ENCODE results near the gene SPRYD3.
"Not testable (repeated sequence)": the region's sequence is repeated elsewhere in the genome, so short reads cannot be mapped to it uniquely, and the experiment has no call there.

The SPRYD3 gene

DNA sequence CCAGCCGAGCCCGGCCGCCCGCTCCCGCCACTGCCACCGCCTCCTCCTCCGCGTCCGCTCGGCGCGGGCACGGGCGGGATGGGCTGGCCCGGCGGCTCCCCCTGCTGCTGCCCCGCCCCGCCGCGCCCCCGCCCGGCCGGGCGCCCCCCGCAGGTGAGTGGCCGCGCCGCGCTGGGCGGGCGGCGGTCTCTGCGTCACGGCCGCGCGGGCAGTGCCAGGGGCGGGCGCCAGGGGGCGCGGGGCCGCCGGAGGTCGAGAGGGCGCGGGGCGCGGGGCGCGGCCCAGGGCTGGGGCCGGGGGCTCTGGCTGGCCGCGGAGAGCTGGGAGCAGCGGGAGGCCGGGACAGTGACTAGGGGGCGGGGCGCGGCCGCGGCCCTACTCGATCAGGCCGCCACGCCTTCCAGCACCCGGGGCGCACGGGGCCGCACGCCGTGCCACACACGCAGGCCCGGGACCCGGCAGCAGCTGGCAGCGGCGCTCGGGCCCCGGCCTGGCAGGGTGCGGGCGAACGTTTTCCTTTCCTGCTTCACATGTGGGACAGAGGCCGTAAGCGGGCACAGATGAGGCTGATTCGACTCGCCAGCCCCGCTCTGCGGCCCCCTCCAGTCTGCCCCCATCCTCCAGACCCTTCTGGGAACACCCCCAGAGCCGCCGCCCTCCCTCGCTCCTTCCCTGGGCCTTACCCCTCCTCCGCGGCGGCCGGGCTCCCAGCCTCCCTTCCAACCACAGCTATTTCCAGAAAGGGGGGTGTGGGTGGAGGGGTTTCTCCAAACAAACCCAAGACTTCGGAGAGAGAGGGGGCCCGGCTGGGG is 31.8 kb downstream of the SPRYD3 start:
- Mint-ChIP-seq H3K4me3 (peak overlapping the region; percentile 89), H3K9me3 (no peaks in the 10 kb centered on the region), H3K36me3 (ENCODE audit: low read depth) (no peaks in the 10 kb centered on the region), H3K27ac (no peak overlapping the region), H3K27me3 (no peaks in the 10 kb centered on the region), H3K4me1 (peaks cover 32% of the 10 kb centered on the region)
- DNase-seq (peak; percentile 77), ATAC-seq (peak; percentile 65)

DNA sequence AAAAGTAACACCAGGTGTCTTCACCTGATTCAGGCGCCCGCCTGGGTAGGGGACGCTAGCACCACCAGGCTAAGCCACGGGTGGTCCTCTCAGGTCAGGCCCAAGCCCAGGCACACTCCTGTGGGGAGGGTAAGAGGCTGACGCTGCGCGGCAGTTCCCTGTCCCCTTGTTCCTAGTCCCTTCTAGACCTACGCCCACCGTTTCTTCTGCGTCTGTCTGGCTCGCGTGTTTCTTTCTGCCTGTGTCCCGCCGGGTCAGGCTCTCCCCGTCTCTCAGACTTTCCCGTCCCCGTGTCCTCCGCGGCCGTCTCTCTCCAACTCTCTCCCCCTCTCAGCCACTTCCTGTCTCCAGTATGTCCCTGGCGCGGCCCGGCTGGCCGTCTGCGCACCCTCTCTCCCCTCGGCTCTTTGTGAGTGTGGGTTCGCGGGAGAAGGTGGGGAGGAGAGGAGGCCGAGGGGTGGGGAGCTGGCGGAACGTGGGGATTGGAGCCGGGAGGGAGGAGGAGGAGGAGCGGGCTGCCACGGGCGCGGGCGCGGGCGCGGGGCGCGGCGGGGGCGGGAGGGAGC is 32.5 kb downstream of the SPRYD3 start:
- no peaks in the 10 kb centered on the region for H3K27me3 Mint-ChIP-seq
- H3K4me1 Mint-ChIP-seq = peaks cover 32% of the 10 kb centered on the region
- H3K4me3 Mint-ChIP-seq = peak overlapping the region; percentile 89
- peak overlapping the region; percentile 76 for H3K27ac Mint-ChIP-seq
- DNase-seq = peak; percentile 58
- ATAC-seq = peak; percentile 33
- no peaks in the 10 kb centered on the region for H3K9me3 Mint-ChIP-seq
- peaks cover 4% of the 10 kb centered on the region for H3K36me3 Mint-ChIP-seq (ENCODE audit: low read depth)

DNA sequence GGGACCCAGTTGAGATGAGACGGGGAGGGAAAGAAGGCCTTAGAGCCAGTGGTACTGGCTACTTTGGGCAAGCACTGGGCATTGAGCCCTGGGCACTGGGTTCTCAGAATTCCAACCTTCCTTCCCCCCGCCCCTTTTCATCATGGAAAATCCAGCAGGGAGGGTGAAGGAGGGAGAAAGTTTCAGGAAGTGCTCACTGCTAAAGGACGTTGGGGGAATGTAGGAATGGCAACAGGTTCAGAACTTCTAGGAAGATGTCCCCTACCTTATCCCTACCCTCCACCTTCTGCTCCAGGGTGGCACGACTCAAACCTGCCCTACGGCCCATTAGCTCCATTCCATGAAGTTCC is 33.5 kb downstream of the SPRYD3 start:
- ATAC-seq (no peak), DNase-seq (no peak)
- Mint-ChIP-seq H3K9me3 (no peaks in the 10 kb centered on the region), H3K27ac (peak overlapping the region; percentile 76), H3K36me3 (ENCODE audit: low read depth) (peaks cover 12% of the 10 kb centered on the region), H3K27me3 (no peaks in the 10 kb centered on the region), H3K4me3 (peak overlapping the region; percentile 89), H3K4me1 (peaks cover 32% of the 10 kb centered on the region)

DNA sequence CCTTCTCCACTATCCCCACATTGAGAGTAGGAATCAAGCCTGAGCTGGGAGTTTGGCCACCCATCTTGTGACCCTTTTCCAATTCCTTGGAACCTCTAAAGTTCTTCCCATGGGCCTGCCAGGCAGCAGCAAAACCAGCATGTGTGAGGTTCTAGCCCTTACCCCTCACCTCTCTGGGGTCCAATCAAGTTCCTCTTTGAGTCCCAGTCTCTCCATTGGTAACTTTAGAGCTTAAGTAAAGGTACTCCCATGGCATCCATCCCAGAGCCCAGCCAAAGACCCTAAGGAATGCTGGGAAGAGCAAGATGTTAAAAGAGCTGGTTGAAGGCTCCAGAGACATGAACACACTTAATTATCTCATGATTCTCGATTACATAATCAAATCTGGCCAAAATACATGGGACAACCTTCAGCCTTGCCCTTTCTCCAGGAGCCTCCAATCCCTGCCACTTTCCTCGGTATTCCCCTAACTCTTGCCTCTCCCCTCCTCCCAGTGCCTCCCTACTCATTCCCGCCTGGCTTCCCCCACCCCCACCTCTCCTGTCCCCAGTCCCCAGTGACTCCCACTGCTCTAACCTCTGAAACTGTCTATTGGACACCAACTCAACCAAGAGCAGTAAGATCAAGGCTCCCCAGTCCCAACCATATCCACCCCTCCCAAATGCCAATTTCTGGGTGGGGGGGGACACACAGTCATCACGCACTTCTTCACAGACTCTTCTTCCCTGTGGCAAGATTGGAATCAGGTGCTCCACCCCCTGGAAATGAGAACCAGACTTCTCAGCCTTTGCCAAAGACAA is 34.1 kb downstream of the SPRYD3 start:
- H3K9me3 Mint-ChIP-seq = no peaks in the 10 kb centered on the region
- no peak overlapping the region for H3K27ac Mint-ChIP-seq
- no peak overlapping the region for H3K4me3 Mint-ChIP-seq
- peaks cover 17% of the 10 kb centered on the region for H3K36me3 Mint-ChIP-seq (ENCODE audit: low read depth)
- no peaks in the 10 kb centered on the region for H3K27me3 Mint-ChIP-seq
- ATAC-seq = no peak
- peaks cover 32% of the 10 kb centered on the region for H3K4me1 Mint-ChIP-seq
- DNase-seq = no peak

DNA sequence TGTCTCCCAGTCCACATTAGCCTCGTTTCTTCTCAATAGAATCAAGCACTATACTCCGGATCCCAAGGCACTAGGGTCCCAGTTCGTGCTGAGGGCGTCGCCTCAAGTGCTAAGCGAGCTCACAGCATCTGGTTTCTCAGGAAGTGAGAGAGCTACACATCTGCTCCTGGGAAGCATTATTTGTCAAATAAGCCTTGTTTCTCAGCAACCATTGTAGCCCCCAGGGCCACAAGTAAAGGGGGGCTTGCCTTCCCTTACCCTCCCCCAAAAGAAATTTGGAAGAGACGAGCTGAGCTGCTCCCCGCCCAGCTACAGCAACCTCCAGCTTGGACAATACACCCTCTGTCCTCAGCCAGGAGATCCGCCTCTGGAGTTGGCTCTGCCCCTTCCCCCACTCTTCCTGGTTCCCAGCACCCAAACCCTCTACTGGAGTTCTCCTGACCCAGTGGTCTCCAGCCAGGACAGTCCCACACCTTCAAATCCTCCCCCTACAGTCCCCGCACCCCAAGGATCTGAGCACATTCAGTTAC is 35.1 kb downstream of the SPRYD3 start:
- Mint-ChIP-seq H3K27me3 (no peaks in the 10 kb centered on the region), H3K4me1 (peaks cover 27% of the 10 kb centered on the region), H3K9me3 (no peaks in the 10 kb centered on the region), H3K4me3 (no peak overlapping the region), H3K36me3 (ENCODE audit: low read depth) (peaks cover 27% of the 10 kb centered on the region), H3K27ac (no peak overlapping the region)
- ATAC-seq (no peak), DNase-seq (no peak)

DNA sequence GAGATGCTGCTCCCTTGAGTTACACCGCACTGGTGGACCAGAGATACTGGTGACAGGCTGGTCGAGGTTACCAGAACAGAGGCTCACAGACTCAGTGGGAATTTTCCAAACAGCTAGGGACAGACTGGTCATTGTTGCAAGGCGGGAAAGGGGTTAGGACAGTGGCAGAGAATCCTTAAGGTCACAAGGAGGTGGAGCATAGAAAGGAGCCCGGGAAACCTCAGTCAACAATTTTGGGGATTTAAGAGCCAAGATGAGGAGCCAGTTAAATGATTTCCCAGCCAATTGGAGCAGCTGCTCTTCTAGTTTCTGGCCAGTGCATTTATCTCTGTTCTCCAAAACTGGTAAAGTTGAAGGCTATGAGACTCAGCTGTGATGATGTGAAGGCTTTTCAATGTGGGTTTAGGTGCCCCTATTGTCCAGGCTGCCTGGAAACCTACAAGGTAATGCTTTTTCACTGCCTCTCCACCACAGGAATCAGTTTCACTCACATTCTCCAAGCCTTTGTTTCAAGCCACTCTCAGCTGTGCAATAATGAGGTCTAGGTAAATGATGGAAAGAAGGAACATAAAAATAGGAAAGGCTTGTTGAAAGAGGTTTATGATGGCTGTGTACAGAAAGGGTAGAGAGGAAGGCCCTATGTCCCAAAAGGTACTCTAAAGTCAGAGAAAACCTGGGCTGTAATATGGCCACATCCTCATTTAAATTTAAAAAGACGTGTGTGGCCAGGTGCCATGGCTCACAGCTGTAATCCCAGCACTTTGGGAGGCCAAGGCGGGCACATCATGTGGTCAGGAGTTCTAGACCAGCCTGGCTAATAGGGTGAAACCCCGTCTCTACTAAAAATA is 36.4 kb downstream of the SPRYD3 start:
- Mint-ChIP-seq H3K4me1 (peaks cover 21% of the 10 kb centered on the region), H3K27me3 (no peaks in the 10 kb centered on the region), H3K4me3 (no peak overlapping the region), H3K9me3 (no peaks in the 10 kb centered on the region), H3K36me3 (ENCODE audit: low read depth) (peaks cover 40% of the 10 kb centered on the region), H3K27ac (no peak overlapping the region)
- ATAC-seq (no peak), DNase-seq (no peak)

DNA sequence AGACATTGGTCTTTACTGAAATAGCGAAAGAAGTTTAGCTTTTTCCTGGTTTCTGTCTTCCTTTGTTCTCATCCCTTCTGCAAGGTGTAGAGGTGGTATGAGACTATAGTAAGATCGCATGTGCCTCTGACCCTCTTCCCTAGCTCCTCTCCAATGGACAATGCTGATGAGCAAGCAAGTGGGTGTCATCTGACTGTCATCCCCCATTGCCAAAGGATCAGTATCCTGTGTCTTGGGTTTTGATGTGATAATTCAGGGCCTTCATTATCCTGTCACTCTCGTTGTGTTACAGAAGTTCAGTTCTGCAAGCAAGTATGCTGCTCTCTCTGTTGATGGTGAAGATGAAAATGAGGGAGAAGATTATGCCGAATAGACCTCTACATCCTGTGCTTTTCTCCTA is 39.3 kb downstream of the SPRYD3 start:
- Mint-ChIP-seq H3K27me3 (no peaks in the 10 kb centered on the region), H3K4me3 (no peak overlapping the region), H3K9me3 (no peaks in the 10 kb centered on the region), H3K4me1 (peaks cover 12% of the 10 kb centered on the region), H3K27ac (no peak overlapping the region), H3K36me3 (ENCODE audit: low read depth) (peaks cover 65% of the 10 kb centered on the region)
- DNase-seq = no peak
- ATAC-seq = no peak

DNA sequence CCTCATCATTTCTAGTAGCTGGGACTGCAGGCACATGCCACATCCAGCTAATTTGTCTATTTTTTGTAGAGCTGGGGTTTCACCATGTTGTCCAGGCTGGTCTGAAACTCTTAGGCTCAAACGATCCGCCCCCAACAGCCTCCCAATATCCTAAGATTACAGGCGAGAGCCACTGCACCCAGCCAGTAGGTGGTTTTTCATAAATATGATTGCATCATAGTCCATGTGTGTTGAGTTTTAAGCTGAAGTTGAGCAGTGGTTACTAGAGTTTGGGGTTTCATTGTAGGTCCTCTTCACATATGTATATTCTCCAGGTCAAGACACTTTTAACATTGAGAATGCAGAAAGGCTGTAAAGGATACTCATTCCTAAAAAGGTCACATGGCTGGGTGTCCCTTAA is 42.4 kb downstream of the SPRYD3 start:
- no peak for DNase-seq
- no peaks in the 10 kb centered on the region for H3K27me3 Mint-ChIP-seq
- H3K9me3 Mint-ChIP-seq = no peaks in the 10 kb centered on the region
- peaks cover 13% of the 10 kb centered on the region for H3K4me1 Mint-ChIP-seq
- H3K4me3 Mint-ChIP-seq = no peak overlapping the region
- peaks cover 86% of the 10 kb centered on the region for H3K36me3 Mint-ChIP-seq (ENCODE audit: low read depth)
- no peak for ATAC-seq
- H3K27ac Mint-ChIP-seq = peak overlapping the region; percentile 3

DNA sequence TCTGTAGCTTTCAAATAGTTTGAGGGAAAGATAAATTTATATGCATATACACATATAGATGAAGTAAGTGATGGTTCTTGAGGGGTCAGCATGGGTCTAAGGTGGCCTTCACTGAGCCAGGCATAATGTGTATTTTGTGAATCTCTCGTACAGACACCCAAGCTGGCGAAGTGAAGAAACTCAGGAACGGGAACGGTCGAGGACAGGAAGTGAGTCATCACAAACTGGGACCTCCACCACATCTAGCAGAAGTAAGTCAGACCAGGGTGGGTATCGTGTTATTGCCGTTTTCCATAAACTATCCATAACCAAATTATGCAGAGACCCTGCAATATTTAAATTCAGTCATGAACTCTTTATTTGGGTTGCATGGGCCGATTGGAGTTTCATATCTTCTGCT is 44.7 kb downstream of the SPRYD3 start:
- Mint-ChIP-seq H3K4me1 (peaks cover 13% of the 10 kb centered on the region), H3K27me3 (no peaks in the 10 kb centered on the region), H3K4me3 (no peak overlapping the region), H3K9me3 (no peaks in the 10 kb centered on the region), H3K27ac (peak overlapping the region; percentile 15), H3K36me3 (ENCODE audit: low read depth) (peaks cover 82% of the 10 kb centered on the region)
- ATAC-seq = no peak
- DNase-seq = no peak

DNA sequence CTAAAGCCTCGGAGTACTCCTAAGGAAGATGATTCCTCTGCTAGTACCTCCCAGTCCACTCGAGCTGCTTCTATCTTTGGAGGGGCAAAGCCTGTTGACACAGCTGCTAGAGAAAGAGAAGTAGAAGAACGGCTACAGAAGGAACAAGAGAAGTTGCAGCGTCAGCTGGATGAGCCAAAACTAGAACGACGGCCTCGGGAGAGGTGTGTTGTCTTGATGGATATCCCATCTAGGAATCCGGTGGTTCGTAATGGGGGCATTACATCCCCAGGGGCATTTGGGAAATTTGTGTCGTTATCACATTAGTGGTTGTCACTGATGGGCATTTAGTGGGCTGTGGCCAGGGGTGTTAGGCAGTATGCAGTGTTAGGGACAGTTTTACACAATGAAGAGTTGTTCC is 45.4 kb downstream of the SPRYD3 start:
- H3K4me3 Mint-ChIP-seq, ATAC-seq, H3K9me3 Mint-ChIP-seq, DNase-seq, H3K27me3 Mint-ChIP-seq: not testable (repeated sequence)
- H3K36me3 Mint-ChIP-seq (ENCODE audit: low read depth) = peaks cover 78% of the 10 kb centered on the region
- peak overlapping the region; percentile 15 for H3K27ac Mint-ChIP-seq
- H3K4me1 Mint-ChIP-seq = peaks cover 10% of the 10 kb centered on the region

DNA sequence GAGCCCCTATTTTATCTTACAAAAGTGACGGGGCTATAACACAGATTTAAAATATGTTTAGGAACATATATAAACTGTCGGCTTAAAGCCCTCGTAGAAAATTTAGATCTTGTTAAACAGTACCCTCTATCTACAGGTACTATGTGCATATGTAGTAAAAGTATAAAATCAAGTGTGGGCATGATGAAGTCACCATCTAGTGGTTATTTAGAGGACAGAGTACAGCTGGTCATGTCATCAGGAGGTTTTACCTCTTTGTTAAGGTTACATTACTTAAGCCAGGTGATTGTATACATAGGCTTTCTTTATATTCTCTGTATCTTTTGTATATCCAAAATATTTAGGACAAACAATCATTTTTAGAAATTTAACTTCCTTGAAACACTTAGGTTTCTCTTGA is 47.6 kb downstream of the SPRYD3 start:
- H3K9me3 Mint-ChIP-seq = no peaks in the 10 kb centered on the region
- ATAC-seq = peak; percentile 31
- H3K4me3 Mint-ChIP-seq = no peak overlapping the region
- no peak overlapping the region for H3K27ac Mint-ChIP-seq
- H3K27me3 Mint-ChIP-seq = no peaks in the 10 kb centered on the region
- peaks cover 10% of the 10 kb centered on the region for H3K4me1 Mint-ChIP-seq
- DNase-seq = no peak
- peaks cover 74% of the 10 kb centered on the region for H3K36me3 Mint-ChIP-seq (ENCODE audit: low read depth)

DNA sequence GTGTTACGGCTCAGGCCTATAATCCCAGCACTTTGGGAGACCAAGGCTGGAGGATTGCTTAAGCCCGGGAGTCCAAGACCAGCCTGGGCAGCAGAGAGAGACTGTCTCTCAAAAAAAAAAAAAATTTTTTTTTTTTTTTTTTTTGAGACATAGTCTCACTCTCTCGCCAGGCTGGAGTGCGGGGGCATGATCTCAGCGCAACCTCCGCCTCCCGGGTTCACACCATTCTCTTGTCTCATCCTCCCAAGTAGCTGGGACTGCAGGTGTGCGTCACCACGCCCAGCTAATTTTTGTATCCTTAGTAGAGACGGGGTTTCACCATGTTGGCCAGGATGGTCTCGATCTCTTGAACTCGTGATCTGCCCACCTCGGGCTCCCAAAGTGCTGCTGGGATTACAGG is 52.2 kb downstream of the SPRYD3 start:
- not testable (repeated sequence) for ATAC-seq, H3K9me3 Mint-ChIP-seq, H3K4me1 Mint-ChIP-seq, DNase-seq, H3K4me3 Mint-ChIP-seq, H3K27ac Mint-ChIP-seq, H3K27me3 Mint-ChIP-seq
- H3K36me3 Mint-ChIP-seq (ENCODE audit: low read depth) = peaks cover 64% of the 10 kb centered on the region

DNA sequence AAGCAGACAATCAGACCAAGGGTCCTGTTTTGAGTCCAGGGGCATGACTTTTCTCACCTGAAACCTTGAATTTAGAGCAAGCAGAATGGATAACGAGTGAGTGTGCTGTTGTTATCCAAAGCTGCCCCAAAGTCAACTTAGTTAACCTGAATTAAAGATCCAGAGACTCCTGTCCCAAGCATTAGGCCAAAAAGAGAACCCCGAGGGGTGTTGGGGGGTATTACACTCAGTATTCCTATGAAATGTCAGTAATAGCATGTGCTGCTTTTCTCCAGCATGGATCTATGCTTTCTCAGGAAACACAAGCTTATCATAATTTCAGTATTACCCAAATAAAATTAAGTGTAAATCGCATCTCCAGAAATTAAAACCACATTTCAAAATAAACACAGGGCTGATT is 53.9 kb downstream of the SPRYD3 start:
- no peak for DNase-seq
- H3K27me3 Mint-ChIP-seq = no peaks in the 10 kb centered on the region
- H3K4me3 Mint-ChIP-seq = no peak overlapping the region
- ATAC-seq = no peak
- H3K36me3 Mint-ChIP-seq (ENCODE audit: low read depth) = peaks cover 63% of the 10 kb centered on the region
- H3K9me3 Mint-ChIP-seq = no peaks in the 10 kb centered on the region
- H3K4me1 Mint-ChIP-seq = peaks cover 6% of the 10 kb centered on the region
- no peak overlapping the region for H3K27ac Mint-ChIP-seq

DNA sequence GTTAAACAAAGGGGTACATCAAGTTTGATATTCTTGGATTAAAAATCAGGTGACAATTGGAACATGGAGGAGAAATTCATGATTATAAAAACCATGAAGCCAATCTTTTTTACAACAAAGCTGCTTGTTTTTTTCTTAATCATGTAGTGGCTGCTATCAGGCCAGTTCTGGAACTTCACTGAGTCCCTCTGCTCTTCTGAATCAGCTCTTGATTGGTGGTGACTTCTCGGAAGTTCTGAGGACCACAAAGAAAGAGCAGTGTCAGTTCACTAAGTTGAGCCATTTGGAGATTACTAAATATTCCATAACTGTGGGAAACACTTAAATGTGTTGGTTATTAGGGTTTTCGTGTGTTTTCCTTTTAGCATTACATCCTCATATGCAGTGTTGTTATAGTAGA is 64.5 kb downstream of the SPRYD3 start:
- H3K4me3 Mint-ChIP-seq = no peak overlapping the region
- DNase-seq (no peak), ATAC-seq (peak; percentile 44)
- peak overlapping the region; percentile 79 for H3K27ac Mint-ChIP-seq
- H3K36me3 Mint-ChIP-seq (ENCODE audit: low read depth) = peaks cover 79% of the 10 kb centered on the region
- peaks cover 54% of the 10 kb centered on the region for H3K4me1 Mint-ChIP-seq
- no peaks in the 10 kb centered on the region for H3K27me3 Mint-ChIP-seq
- no peaks in the 10 kb centered on the region for H3K9me3 Mint-ChIP-seq
